IMR-90 (cell line): ENCODE results near the gene SFTPD.
"Not testable (repeated sequence)": the region's sequence is repeated elsewhere in the genome, so short reads cannot be mapped to it uniquely, and the experiment has no call there.

ENCODE experiments used
- CEBPB ChIP-seq: IDR thresholded peaks from 2 replicates; pipeline ENCODE4 v1.6.1; 2012; ENCODE audit warnings: low read depth, low read length, improper control_type of control experiment
- CHD1 ChIP-seq: IDR thresholded peaks from 2 replicates; pipeline ENCODE4 v1.6.1; 2012; ENCODE audit warnings: low read depth, low read length, improper control_type of control experiment
- MAFK ChIP-seq: IDR thresholded peaks from 2 replicates; pipeline ENCODE4 v1.6.1; 2012; ENCODE audit warnings: low read depth, low read length, improper control_type of control experiment
- MAZ ChIP-seq: IDR thresholded peaks from 2 replicates; pipeline ENCODE4 v1.6.1; 2012; ENCODE audit warnings: low read depth, mild to moderate bottlenecking, low read length, improper control_type of control experiment, moderate library complexity, borderline replicate concordance
- NFE2L2 ChIP-seq: fragments of 150-350 bp; IDR thresholded peaks from 2 replicates; pipeline ENCODE4 v1.6.1; 2016; ENCODE audit warnings: low read depth, mild to moderate bottlenecking, low read length
- POLR2A ChIP-seq: IDR thresholded peaks from 2 replicates; pipeline ENCODE4 v1.6.1; 2012; ENCODE audit warnings: mild to moderate bottlenecking, low read depth, low read length
- RAD21 ChIP-seq: IDR thresholded peaks from 2 replicates; pipeline ENCODE4 v1.6.1; 2012; ENCODE audit warnings: low read length, improper control_type of control experiment
- RFX5 ChIP-seq: IDR thresholded peaks from 2 replicates; pipeline ENCODE4 v1.8.0; 2012; ENCODE audit warnings: low read depth, mild to moderate bottlenecking, low read length, moderate library complexity
- TF ChIP-seq, protein P1 (sequence below): conservative IDR thresholded peaks from 2 replicates; pipeline ENCODE4 v1.5.1; 2012; ENCODE audit warnings: mild to moderate bottlenecking, low read depth, low read length, improper control_type of control experiment
- TF ChIP-seq, protein P2 (sequence below): fragments of 150-350 bp; IDR thresholded peaks from 2 replicates; pipeline ENCODE4 v1.6.1; 2017; ENCODE audit warnings: mild to moderate bottlenecking, antibody characterized with exemption, low read length, low read depth
- TF ChIP-seq, protein P3 (sequence below): fragments of 150-350 bp; IDR thresholded peaks from 2 replicates; pipeline ENCODE4 v1.6.1; 2016; ENCODE audit warnings: low read depth, mild to moderate bottlenecking, low read length, moderate library complexity, borderline replicate concordance

DNA sequence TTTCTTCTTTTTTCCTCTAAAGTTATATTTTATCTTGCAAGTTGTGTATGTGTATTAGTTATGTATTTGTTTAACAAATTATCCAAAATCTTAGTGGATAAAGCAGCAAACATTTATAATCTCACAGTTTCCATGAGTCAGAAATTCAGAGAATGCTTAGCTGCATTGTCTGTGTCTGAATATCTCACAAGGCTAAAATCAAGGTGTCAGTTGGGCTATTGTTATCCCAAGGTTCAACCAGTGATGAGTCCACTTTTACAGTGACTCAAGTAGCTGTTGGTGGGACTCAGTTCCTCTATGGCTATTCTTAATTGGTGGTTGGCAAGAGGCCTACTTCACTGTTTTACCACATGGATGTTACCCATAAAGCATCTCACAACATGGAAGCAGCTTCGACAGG is 47.3 kb downstream of the SFTPD start:
- not testable (repeated sequence) for TF ChIP-seq CHD1, NFE2L2, MAZ, POLR2A, RAD21, RFX5, CEBPB, MAFK
- TF ChIP-seq, protein P1, sequence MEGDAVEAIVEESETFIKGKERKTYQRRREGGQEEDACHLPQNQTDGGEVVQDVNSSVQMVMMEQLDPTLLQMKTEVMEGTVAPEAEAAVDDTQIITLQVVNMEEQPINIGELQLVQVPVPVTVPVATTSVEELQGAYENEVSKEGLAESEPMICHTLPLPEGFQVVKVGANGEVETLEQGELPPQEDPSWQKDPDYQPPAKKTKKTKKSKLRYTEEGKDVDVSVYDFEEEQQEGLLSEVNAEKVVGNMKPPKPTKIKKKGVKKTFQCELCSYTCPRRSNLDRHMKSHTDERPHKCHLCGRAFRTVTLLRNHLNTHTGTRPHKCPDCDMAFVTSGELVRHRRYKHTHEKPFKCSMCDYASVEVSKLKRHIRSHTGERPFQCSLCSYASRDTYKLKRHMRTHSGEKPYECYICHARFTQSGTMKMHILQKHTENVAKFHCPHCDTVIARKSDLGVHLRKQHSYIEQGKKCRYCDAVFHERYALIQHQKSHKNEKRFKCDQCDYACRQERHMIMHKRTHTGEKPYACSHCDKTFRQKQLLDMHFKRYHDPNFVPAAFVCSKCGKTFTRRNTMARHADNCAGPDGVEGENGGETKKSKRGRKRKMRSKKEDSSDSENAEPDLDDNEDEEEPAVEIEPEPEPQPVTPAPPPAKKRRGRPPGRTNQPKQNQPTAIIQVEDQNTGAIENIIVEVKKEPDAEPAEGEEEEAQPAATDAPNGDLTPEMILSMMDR = not testable (repeated sequence)
- TF ChIP-seq, protein P2, sequence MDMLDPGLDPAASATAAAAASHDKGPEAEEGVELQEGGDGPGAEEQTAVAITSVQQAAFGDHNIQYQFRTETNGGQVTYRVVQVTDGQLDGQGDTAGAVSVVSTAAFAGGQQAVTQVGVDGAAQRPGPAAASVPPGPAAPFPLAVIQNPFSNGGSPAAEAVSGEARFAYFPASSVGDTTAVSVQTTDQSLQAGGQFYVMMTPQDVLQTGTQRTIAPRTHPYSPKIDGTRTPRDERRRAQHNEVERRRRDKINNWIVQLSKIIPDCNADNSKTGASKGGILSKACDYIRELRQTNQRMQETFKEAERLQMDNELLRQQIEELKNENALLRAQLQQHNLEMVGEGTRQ = not testable (repeated sequence)
- TF ChIP-seq, protein P3, sequence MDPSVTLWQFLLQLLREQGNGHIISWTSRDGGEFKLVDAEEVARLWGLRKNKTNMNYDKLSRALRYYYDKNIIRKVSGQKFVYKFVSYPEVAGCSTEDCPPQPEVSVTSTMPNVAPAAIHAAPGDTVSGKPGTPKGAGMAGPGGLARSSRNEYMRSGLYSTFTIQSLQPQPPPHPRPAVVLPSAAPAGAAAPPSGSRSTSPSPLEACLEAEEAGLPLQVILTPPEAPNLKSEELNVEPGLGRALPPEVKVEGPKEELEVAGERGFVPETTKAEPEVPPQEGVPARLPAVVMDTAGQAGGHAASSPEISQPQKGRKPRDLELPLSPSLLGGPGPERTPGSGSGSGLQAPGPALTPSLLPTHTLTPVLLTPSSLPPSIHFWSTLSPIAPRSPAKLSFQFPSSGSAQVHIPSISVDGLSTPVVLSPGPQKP = not testable (repeated sequence)
